ENCODE measurements around the gene TCF7L2.

GRCh38 chr10:113108948-113109347 is 158.9 kb downstream of the TCF7L2 start:
- TF ChIP-seq ARNTL (CRISPR knock-in tag; IDR thresholded peaks at IDR 0.05; ENCODE audit: borderline replicate concordance, low read depth) (no peak), SNAI2 (CRISPR knock-in tag; IDR thresholded peaks at IDR 0.05) (no peak), PPARA (CRISPR knock-in tag; IDR thresholded peaks at IDR 0.05; ENCODE audit: borderline replicate concordance) (no peak), ZNF565 (CRISPR knock-in tag; conservative IDR thresholded peaks at IDR 0.05; ENCODE audit: low read depth) (no peak), CSRNP3 (CRISPR knock-in tag; IDR thresholded peaks at IDR 0.05) (no peak), TCF4 (CRISPR knock-in tag; IDR thresholded peaks at IDR 0.05; ENCODE audit: borderline replicate concordance) (no peak), ZFP3 (CRISPR knock-in tag; IDR thresholded peaks at IDR 0.05) (no peak), ZFP30 (CRISPR knock-in tag; IDR thresholded peaks at IDR 0.05) (no peak), RARB (CRISPR knock-in tag; IDR thresholded peaks at IDR 0.05) (no peak), CREB5 (CRISPR knock-in tag; IDR thresholded peaks at IDR 0.05; ENCODE audit: low read depth) (no peak)
- TF ChIP-seq, protein P1, sequence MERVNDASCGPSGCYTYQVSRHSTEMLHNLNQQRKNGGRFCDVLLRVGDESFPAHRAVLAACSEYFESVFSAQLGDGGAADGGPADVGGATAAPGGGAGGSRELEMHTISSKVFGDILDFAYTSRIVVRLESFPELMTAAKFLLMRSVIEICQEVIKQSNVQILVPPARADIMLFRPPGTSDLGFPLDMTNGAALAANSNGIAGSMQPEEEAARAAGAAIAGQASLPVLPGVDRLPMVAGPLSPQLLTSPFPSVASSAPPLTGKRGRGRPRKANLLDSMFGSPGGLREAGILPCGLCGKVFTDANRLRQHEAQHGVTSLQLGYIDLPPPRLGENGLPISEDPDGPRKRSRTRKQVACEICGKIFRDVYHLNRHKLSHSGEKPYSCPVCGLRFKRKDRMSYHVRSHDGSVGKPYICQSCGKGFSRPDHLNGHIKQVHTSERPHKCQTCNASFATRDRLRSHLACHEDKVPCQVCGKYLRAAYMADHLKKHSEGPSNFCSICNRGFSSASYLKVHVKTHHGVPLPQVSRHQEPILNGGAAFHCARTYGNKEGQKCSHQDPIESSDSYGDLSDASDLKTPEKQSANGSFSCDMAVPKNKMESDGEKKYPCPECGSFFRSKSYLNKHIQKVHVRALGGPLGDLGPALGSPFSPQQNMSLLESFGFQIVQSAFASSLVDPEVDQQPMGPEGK (CRISPR knock-in tag; IDR thresholded peaks at IDR 0.05; ENCODE audit: borderline replicate concordance): no peak

Data from SK-N-SH treated with all-trans-retinoic acid at 6 μM for 48 hours (cell line).